ENCODE results near the gene SLC1A4. TPM values are rescaled to one million over a fixed set of nuclear protein-coding genes. Genes with fewer than 3 reads are reported as not detected.

Gene SLC1A4
- total and polyA plus RNA-seq, 2 experiments from 2014 or later, result 27.4 to 51.9 TPM

GRCh38 chr2:65037178-65037577 is 48.0 kb downstream of the SLC1A4 start:
- DNase-seq, result no peak
- H3K4me2 ChIP-seq (ENCODE audit: unreplicated experiment), result no peak overlapping the region
- no peaks in the 10 kb centered on the region for H3K9me2 ChIP-seq (ENCODE audit: insufficient read depth)
- no peak overlapping the region for H3K4me3 ChIP-seq
- H3K9ac ChIP-seq, result no peak overlapping the region
- 54 to 68% methylated on average over 3 of the region's 3 CpGs for WGBS, 2 experiments (ENCODE audit: low coverage in 1 of 2, low lambda C conversion rate in 2 of 2, missing lambda C conversion rate in 2 of 2)
- no peaks in the 10 kb centered on the region for H3F3A ChIP-seq (ENCODE audit: insufficient read depth)
- H3K36me3 ChIP-seq (ENCODE audit: low read depth), result no peaks in the 10 kb centered on the region
- H3K9me3 ChIP-seq (ENCODE audit: low read depth), result no peaks in the 10 kb centered on the region
- TF ChIP-seq EZH2phosphoT487 (IDR thresholded peaks at IDR 0.05; ENCODE audit: insufficient read depth, low read depth) (no peak), EZH2 (IDR thresholded peaks at IDR 0.05; ENCODE audit: insufficient read depth, poor library complexity, severe bottlenecking) (no peak)
- H3K27ac ChIP-seq, result no peak overlapping the region
- H4K20me1 ChIP-seq (ENCODE audit: insufficient read depth), result no peaks in the 10 kb centered on the region
- no peaks in the 10 kb centered on the region for H3K27me3 ChIP-seq (replicated peaks; ENCODE audit: insufficient read depth)
- no peaks in the 10 kb centered on the region for H3K4me1 ChIP-seq (ENCODE audit: insufficient read depth)
- in situ Hi-C loops (cut with MboI), result loop anchor here (25.0 kb wide), 2 partner anchors 450 to 700 kb away; no protein-coding TSS in a partner anchor
- H2AFZ ChIP-seq, result no peak overlapping the region
- H3K79me2 ChIP-seq (ENCODE audit: insufficient read depth), result no peaks in the 10 kb centered on the region

- Histone ChIP-seq H3K4me3 (no peak overlapping the region), H3K27ac (no peak overlapping the region), H4K20me1 (ENCODE audit: insufficient read depth) (no peaks in the 10 kb centered on the region), H2AFZ (no peak overlapping the region), H3K9me3 (ENCODE audit: low read depth) (no peaks in the 10 kb centered on the region), H3K27me3 (replicated peaks; ENCODE audit: insufficient read depth) (no peaks in the 10 kb centered on the region), H3K9me2 (ENCODE audit: insufficient read depth) (no peaks in the 10 kb centered on the region), H3K4me2 (ENCODE audit: unreplicated experiment) (no peak overlapping the region), H3K4me1 (ENCODE audit: insufficient read depth) (no peaks in the 10 kb centered on the region), H3K9ac (no peak overlapping the region), H3F3A (ENCODE audit: insufficient read depth) (no peaks in the 10 kb centered on the region), H3K79me2 (ENCODE audit: insufficient read depth) (no peaks in the 10 kb centered on the region), H3K36me3 (ENCODE audit: low read depth) (no peaks in the 10 kb centered on the region)
- no peak for TF ChIP-seq EZH2 (IDR thresholded peaks at IDR 0.05; ENCODE audit: insufficient read depth, poor library complexity, severe bottlenecking)
- no peak for TF ChIP-seq EZH2phosphoT487 (IDR thresholded peaks at IDR 0.05; ENCODE audit: insufficient read depth, low read depth)
- in situ Hi-C loops (cut with MboI), result loop anchor here (25.0 kb wide), 2 partner anchors 452 to 702 kb away; no protein-coding TSS in a partner anchor
- DNase-seq, result no peak
- WGBS, 2 experiments (ENCODE audit: low coverage in 1 of 2, low lambda C conversion rate in 2 of 2, missing lambda C conversion rate in 2 of 2), result 77 to 80% methylated on average over 3 of the region's 3 CpGs
These were observed 50.4 kb downstream of the SLC1A4 start for GRCh38 chr2:65039640-65040039.

DNA sequence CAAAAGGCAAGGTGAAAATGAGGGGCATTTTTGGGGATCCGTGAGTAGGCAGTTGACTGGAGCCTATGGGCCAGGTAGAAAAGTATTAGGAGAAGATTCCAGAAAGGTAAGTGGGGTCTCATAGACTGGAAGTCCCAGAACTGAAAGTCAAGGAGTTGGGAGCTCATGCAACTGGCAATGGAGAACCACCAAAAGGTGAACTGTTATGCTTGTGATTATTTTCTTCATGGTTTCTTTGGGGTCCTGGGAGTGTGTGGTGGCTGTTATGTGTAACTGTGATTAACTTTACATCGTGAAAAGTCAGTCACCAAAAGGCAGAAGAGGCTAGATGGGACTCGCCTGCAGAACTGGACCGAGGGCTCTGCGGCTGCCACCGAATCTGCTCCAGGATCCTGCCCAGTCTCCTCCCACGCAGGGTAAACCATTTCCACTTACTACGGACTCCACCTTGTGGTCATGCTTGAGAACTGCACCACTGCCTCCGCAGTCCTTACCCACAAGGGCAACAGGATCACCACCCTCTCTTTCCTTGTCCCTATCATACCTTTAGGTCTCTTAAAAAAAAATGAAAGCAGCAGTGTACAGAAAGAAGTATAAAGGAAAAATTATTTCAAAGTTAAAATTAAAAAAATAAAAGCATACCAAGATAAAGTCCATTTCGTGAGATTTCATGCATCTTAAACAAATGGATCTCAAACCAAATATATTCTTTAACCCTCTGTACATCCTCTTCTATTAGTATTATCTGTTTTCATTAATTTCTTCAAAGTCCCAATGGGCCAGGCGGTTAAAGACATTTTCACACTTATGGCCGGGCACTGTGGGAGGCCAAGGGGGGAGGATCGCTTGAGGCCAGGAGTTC is 51.4 kb downstream of the SLC1A4 start:
- no peak for TF ChIP-seq EZH2phosphoT487 (IDR thresholded peaks at IDR 0.05; ENCODE audit: insufficient read depth, low read depth)
- no peak for TF ChIP-seq EZH2 (IDR thresholded peaks at IDR 0.05; ENCODE audit: insufficient read depth, poor library complexity, severe bottlenecking)
- no peaks in the 10 kb centered on the region for H3F3A ChIP-seq (ENCODE audit: insufficient read depth)
- peak overlapping the region; percentile 34 for H2AFZ ChIP-seq
- H3K4me1 ChIP-seq (ENCODE audit: insufficient read depth), result no peaks in the 10 kb centered on the region
- no peaks in the 10 kb centered on the region for H4K20me1 ChIP-seq (ENCODE audit: insufficient read depth)
- no peak overlapping the region for H3K27ac ChIP-seq
- no peaks in the 10 kb centered on the region for H3K27me3 ChIP-seq (replicated peaks; ENCODE audit: insufficient read depth)
- H3K36me3 ChIP-seq (ENCODE audit: low read depth), result no peaks in the 10 kb centered on the region
- no peaks in the 10 kb centered on the region for H3K9me2 ChIP-seq (ENCODE audit: insufficient read depth)
- in situ Hi-C loops (cut with MboI), result loop anchor here (25.0 kb wide), 2 partner anchors 453 to 703 kb away; no protein-coding TSS in a partner anchor
- peak overlapping the region; percentile 62 for H3K4me3 ChIP-seq
- WGBS, 2 experiments (ENCODE audit: low coverage in 1 of 2, low lambda C conversion rate in 2 of 2, missing lambda C conversion rate in 2 of 2), result 24% methylated on average over 13 of the region's 13 CpGs
- H3K79me2 ChIP-seq (ENCODE audit: insufficient read depth), result no peaks in the 10 kb centered on the region
- peak; percentile 93 for DNase-seq
- H3K4me2 ChIP-seq (ENCODE audit: unreplicated experiment), result peak overlapping the region; percentile 67
- no peak overlapping the region for H3K9ac ChIP-seq
- H3K9me3 ChIP-seq (ENCODE audit: low read depth), result no peaks in the 10 kb centered on the region

DNA sequence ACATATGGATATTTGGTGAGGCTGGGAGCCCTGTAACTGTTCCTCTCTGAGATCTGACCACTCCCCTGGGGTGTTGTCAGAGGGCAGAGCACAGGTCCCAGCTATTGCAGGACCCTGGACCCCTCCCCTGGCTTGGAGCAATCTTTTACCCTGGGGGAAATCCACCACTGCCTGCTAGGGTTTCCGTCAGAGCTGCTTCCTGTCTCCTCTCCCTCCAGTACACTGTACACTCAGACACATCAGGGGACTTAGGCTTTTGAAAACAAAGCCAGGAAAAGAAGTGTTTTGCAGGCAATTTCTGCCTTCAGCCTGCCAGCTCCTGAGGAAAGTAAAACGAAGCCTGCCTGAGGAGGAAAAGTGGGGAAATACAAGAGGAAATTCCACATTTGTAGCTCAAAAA is 53.8 kb downstream of the SLC1A4 start:
- Histone ChIP-seq H4K20me1 (ENCODE audit: insufficient read depth) (no peaks in the 10 kb centered on the region), H3K27me3 (replicated peaks; ENCODE audit: insufficient read depth) (no peaks in the 10 kb centered on the region), H3K4me3 (no peak overlapping the region), H3K9ac (no peak overlapping the region), H2AFZ (no peak overlapping the region), H3K36me3 (ENCODE audit: low read depth) (no peaks in the 10 kb centered on the region), H3K9me2 (ENCODE audit: insufficient read depth) (no peaks in the 10 kb centered on the region), H3K79me2 (ENCODE audit: insufficient read depth) (no peaks in the 10 kb centered on the region), H3K9me3 (ENCODE audit: low read depth) (no peaks in the 10 kb centered on the region), H3K4me2 (ENCODE audit: unreplicated experiment) (no peak overlapping the region), H3F3A (ENCODE audit: insufficient read depth) (no peaks in the 10 kb centered on the region), H3K4me1 (ENCODE audit: insufficient read depth) (no peaks in the 10 kb centered on the region), H3K27ac (no peak overlapping the region)
- 58 to 63% methylated on average over 2 of the region's 2 CpGs for WGBS, 2 experiments (ENCODE audit: low coverage in 1 of 2, low lambda C conversion rate in 2 of 2, missing lambda C conversion rate in 2 of 2)
- no peak for TF ChIP-seq EZH2phosphoT487 (IDR thresholded peaks at IDR 0.05; ENCODE audit: insufficient read depth, low read depth)
- in situ Hi-C loops (cut with MboI), result loop anchor here (25.0 kb wide), 2 partner anchors 456 to 706 kb away; no protein-coding TSS in a partner anchor
- no peak for DNase-seq
